Measurements from ENCODE around the gene THY1. TPM values are rescaled to one million over a fixed set of nuclear protein-coding genes. Genes with fewer than 3 reads are reported as not detected.
"Not testable (repeated sequence)": the region's sequence is repeated elsewhere in the genome, so short reads cannot be mapped to it uniquely, and the experiment has no call there.

Gene THY1
- polyA plus RNA-seq, 10 donors, result 101 to 234 (median 128) TPM

DNA sequence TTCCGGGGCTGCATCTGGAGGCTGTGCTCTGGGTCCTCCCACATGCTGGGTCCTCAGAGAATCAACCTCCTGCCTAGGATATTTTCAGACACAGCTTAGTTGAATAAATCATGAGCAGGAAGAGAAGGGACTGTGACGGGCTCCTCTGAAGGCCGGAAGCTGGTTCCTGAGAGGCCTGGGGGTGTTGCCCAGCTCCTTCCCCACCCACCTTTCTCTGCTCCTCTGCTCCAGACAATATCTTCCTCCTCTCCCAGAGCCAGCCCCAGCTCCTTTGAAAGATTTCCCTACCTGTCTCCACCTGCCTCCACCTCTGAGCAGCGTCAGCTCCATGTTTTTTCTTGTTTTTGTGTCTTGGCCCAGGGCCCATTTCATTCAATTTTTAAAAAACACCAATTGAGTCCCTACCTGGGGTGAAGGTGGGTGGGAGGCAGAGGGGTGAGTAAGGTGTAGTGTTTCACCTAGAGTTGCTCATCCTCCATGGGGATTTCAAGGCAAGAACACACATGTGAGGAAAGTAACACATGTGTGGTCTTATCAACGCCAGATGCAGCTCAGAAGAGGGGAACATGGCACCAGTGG is 24.8 kb upstream of the THY1 start:
- peak in 2 of 3 donors; percentile 55 to 84 for DNase-seq

DNA sequence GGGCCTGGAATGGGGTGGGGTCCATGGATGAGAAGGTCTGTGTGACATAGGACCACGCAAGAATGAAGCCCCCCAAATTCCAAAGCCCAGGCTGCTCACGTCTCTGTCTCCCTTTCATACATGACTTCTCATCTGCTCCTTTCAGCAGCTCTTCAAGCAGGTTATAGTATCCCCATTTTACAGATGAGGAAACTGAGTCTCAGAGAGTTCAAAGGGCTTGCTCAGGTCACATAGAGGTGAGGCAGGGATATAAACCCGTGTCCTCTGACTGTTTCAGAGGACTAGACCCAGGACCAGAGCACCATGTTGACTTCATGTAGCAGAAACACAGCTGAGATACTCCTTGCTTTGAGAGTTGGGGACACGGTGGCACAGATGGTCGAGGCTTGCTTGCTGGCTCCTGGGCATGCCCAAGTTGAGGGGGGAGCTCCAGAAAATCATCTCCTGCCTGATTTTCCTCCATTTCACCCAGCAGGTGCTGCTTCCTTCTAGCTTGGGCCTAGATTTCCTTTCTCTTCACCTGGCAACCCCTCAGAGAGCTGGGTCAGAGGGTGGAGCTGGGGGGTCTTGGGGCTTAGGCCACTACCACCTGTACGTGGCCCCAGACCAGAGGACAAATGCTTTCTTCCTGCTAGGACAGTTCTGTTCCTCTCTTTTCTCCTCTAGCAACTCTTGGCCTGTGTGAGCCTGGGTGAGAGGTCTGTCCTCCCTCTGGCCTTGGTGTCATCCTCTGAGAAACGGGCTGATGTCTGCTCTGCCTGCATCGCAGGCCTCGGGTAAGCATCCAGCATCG is 24.1 kb upstream of the THY1 start:
- DNase-seq, result peak in 1 of 3 donors; percentile 17

DNA sequence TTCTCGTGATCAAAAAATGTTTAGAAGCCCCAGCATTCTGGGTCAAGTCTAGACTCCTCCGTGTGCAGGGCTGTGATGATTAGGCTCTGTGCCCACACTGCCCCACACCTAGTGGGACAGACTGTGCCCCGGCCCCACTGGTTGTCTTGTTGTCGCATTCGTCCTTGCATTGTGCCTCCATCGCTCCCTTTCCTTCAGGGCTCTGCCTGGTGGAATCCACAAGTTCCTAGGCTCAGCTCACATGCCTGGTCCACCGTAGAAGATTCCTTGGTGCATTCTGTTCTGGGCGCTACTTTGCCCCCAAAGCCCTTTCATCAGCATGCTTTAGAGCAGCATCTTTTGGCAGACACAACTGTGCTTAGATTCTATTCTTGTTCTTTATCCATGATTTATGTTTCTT is 23.5 kb upstream of the THY1 start:
- peak in 1 of 3 donors; percentile 52 for DNase-seq

DNA sequence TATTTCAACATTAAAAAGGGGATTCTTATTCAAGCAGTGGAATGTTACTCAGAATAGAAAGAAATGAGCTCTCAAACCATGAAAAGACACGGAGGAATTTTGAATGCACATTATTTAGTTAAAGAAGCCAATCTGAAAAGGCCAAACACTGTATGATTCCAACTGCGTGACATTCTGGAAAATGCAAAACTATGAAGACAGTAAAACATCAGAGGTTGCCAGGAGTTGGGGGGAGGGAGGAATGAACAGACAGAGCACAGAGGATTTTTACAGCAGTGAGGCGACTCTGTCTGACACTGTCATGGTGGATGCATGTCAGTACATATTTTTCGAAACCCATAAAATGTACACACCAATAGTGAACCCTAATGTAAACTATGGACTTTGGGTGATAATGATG is 22.9 kb upstream of the THY1 start:
- peak; percentile 89 to 96 (median 92) for DNase-seq

DNA sequence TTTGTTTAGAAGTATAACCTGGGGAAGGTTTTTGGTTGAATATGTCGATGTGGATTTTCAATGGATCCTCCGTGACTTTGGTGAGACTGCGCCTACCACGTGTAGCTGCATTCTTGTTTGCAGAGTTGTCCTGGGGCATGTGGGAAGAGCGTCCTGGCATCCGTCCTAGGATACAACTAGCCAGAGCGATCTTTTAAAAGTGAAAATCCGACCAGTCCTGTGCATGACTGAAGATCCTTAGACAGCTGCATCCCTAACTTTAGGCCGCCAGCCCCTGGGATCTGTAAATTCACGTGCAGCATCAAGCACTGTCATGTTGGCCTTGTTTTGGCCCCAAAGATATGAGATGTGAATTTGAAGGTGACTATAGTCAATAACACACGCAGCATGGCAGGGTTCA is 22.4 kb upstream of the THY1 start:
- peak in 2 of 3 donors; percentile 57 to 86 for DNase-seq

DNA sequence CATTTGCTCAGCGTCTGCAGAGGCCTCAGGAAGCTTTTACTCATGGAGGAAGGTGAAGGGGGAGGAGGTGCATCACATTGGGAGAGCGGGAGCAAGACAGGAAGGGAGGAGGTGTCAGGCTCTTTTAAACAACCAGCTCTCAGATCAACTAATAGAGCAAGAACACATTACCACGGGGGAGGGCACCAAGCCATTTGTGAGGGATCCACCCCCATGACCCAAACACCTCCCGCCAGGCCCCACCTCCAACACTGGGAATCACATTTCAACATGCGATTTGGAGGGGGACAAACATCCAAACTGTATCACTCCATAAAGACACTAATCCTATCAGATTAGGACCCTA is 18.9 kb upstream of the THY1 start:
- no peak for DNase-seq

DNA sequence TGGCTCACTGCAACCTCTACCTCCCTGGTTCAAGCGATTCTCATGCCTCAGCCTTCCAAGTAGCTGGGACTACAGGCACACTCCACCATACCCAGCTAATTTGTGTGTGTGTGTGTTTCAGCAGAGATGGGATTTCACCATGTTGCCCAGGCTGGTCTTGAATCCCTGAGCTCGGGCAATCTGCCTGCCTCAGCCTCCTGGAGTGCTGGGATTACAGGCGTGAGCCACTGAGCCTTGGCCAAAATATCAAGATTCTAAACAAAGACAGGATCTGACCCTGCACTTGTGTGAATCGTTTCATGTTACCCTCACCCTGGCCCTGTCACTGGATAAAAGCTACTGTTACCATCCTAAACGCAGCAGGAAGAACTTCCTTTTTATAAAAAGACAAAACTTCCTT is 15.6 kb upstream of the THY1 start:
- DNase-seq, result no peak

DNA sequence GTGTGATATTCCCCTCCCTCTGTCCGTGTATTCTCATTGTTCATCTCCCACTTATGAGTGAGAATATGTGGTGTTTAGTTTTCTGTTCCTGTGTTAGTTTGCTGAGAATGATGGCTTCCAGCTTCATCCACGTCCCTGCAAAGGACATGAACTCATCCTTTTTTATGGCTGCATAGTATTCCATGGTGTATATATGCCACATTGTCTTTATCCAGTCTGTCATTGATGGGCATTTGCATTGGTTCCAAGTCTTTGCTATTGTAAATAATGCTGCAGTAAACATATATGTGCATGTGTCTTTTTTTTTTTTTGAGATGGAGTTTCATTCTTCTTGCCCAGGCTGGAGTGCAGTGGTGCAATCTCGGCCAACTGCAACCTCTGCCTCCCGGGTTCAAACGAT is 14.5 kb upstream of the THY1 start:
- not testable (repeated sequence) for DNase-seq

DNA sequence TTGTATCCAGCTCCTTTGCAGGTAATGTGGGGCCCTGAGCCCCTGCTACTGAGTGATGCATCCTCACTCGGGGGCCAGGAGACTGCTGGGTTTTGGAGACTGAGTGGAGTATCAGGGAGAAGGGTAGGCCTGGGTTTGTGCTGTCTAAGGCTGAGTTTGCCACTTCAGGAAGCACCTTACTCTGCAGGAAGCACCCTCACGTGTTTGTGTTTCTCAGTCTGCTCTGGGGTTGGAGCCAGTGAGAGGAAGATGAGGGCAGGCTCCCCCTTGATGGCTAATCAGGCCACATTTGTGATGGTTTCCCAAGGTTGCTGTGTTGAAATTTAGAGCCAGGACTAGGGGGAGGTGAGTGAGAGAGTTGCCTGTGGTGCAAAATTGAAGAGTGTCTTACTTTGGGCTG is 13.7 kb upstream of the THY1 start:
- DNase-seq, result no peak

DNA sequence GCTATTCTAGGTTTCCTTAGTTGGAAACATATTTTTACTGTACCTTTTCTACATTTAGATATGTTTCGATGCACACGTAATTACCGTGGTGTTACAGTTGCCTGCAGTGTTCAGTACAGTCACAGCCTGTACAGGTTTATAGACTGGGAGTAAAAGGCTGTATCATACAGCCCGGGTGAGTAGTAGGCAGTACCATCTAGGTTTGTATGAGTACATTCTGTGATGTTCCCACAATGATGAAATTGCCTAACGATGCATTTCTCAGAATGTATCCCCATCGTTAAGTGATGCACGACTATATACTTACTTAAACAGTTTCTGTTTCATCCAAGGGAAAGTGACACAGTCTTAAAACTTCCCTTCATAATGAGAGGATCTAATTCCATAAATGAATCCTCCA is 13.1 kb upstream of the THY1 start:
- DNase-seq, result no peak

DNA sequence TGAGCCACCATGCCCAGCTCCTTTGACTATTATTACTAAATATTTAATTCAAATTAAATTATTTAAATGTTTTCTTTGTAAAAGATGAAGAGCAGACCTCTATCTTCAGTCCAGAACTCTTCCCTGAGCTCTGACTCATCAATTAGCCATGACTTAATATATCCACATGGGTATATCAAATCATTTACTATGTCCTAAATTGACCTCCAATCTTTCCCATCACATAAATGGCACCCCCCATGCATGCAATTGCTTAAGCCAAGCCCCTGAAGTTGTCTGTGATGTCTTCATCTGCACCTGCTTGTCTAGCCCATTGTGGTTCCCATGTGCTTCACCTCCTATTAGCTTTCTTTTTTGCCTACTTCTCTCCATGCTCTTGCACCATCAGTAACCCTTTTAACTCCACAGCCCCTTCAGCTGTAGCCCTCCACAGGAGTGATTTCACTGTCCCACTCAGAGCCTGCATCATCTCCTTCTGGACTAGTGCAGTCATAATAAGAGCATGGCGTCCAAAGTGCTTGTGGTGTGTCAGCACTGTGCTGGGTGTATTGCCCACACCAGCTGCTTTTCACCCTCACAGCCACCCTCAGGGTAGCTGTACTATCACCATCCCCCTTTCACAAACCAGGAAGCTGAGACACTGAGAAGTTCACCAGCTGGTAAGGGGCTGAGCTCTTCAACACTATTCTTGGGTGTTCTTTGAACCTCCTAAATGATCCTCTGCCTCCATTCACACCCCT is 11.8 kb upstream of the THY1 start:
- DNase-seq, result no peak

DNA sequence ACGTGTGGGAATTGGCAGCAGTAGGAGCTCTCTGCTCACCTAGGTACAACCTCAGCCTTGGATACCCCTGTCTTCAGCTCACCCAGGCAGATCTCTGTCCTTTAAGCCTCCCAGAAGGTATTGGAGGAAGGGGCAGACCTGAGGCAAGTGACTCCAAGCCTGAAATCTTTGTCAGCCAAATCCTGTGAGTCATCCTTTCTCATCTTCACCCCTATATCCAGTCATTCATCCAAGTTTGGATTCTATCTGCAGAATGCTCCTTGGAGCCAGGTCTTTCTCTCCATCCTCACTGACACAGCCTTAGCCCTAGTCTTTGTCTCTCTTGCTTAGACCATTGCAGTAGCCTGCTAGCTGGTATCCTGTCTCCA is 10.4 kb upstream of the THY1 start:
- DNase-seq, result peak in 2 of 3 donors; percentile 74 to 80

DNA sequence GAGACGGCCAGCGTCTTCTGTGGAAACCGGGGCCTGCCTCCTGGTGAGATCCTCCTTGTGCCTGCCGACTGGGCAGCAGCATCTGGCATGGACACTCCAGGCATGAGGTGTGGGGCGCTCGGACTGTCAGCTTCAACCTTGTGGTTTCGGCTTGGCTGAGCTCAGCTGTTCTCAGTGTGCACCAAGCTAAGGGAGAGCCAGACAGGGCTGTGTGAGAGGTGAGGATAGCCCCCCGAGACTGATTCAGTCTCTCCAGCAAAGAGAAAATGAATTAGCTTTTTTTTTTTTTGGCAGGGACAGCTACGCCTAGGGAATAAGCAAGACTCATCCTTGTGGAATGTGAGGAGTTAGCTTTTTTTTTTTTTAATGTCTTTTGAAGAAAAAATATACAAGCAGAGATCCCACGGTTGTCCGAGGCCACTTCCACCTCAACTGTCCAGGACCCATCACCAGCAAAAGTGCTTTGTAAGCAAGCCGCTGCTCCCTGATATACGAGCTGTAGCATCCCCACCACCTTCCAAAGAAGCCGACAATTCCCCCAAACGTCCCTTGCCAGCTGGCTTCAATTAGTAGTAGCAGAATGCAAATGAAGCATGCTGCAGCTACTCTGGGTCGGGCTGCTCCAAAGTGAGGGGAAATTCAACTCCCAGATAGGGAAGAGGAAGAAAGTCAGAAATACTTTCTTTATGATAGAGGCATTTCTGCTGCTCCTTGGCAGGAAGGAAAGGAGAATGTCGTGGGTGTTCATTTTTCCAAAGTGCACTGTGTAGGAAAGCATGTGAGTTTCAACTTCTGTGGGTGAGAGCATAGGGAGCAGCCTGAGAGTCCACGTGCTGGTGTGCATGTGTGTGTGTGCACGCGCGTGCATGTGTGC is 9.7 kb upstream of the THY1 start:
- peak; percentile 78 to 91 (median 88) for DNase-seq

DNA sequence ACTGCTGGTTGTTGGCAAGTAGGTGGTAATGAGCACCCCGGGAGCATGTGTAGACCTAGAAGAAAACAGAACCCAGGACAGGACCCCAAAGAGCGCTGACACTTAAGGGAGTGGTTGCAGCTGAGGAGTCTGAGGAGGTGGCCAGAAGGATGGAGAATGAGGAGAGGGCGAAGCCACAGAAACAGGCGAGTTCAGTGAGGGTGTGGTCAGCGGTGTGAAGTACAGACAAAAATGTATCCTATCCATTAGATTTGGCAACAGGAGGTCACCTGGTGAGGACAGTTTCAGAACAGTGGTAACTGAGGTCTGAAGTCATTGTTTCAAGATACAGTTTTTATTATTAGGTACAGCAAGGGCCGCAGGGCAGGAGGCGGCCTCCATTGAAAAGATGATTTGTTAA is 8.6 kb upstream of the THY1 start:
- no peak for DNase-seq

DNA sequence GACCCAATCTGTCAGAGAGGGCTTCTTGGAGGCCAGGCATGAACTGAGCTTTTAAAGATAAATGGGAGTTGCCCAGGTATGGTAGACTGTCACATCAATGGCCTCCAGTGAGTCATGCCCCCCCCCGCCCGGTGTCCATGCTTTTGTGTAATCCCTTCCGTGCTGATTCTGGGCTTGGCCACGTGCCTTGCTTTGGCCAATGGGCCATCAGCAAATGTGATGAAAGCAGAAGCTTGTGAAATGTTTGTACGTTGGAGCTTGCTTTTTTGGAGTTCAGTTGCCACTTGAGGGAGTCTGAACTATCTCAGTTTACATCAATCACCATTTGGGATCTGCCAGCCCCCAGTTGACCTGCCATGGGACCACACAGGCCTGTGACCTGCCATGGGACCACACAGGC is 4.3 kb upstream of the THY1 start:
- no peak for DNase-seq

DNA sequence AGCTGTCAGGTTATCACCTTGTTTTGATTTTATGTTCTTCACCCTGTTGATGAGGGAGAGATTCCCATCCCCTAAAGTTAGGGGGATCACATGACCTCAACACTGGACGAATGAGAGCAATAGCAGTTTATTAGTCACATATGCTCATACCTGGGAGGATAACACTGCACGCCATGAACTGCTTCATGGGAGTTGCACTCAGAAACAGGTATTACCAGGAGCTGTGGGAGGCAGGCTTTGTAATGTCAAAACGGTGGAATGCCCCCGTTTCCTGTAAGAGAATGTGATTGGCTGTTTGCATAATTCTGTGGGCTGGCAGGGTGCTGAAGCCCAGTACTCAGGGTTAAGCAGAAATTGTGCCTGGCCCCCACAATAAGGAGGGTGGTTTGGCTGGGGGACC is 3.2 kb upstream of the THY1 start:
- no peak for DNase-seq

DNA sequence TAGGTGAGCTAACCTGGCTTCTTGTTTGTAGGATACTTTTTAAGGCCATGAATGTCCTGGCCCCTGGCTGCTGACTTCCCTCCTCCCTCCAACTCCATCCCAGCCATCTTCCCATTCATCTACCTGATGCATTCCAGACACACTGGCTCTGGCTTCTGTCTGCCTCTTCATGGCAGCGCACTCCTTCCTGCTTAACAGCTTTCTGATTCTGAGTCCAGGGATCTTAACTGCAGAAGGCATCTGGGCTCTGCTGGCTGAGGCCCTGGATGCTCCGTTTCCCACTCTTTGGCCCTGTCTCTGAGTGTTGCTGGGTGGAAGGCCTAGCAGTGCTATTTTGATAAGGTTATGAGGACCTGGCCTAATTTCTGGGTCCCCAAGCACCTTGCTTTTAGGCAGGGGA is 1.8 kb upstream of the THY1 start:
- DNase-seq, result no peak

DNA sequence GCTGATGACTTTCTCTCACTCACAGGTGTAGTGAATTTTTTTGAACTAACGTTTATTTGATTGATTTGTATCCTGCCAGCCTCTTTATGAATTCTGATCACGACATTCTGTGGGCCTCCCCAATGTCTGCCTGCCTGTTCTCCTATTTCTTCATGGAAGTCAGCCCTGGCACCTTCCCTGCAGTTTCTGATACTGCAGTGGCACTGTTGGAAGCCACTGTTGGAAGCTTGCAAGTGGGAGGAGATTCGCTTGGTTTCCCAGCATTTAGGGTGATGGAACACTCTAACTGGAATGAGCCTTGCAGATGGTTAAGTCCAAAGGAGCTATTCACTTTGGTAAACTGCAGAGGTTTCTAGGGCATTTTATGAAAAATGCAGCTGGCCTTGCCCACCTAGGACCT is 1.3 kb upstream of the THY1 start:
- no peak for DNase-seq

DNA sequence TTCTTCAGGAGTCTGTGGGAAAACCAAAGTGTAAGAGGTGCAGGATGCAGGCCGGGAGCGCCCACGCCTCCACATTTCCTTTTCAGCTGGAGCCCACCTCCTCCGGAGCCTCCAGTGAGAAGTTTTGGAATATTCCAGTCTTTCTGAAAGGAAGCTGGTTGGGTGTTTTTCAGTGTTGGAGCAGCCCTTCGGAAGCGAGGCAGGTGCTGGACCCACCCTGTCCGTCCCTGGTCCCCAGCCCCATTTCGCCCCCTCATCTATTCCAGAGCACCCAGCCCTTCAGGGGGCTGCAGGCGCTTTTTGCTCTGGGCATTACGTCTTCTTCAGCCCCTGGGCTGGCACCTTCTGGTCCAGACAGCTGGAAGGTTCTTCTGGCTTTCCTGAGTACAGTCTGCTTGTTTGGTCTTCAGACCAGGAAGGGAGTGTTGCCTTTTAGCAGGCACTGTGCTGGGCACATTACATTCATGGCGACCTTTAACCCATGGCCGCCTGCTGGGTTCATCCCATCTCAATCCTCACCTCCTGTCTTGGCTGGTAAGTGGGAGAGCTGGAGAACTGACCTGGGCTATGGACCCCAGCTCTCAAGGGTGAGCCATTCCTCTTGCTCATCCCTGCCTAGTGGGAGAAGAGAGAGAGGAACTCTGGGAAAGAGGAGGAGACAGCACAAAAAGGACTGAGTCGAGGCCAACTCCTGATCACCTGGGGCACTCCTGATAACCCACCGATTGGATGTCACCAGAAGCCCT is 710 bp upstream of the THY1 start:
- DNase-seq, result no peak

DNA sequence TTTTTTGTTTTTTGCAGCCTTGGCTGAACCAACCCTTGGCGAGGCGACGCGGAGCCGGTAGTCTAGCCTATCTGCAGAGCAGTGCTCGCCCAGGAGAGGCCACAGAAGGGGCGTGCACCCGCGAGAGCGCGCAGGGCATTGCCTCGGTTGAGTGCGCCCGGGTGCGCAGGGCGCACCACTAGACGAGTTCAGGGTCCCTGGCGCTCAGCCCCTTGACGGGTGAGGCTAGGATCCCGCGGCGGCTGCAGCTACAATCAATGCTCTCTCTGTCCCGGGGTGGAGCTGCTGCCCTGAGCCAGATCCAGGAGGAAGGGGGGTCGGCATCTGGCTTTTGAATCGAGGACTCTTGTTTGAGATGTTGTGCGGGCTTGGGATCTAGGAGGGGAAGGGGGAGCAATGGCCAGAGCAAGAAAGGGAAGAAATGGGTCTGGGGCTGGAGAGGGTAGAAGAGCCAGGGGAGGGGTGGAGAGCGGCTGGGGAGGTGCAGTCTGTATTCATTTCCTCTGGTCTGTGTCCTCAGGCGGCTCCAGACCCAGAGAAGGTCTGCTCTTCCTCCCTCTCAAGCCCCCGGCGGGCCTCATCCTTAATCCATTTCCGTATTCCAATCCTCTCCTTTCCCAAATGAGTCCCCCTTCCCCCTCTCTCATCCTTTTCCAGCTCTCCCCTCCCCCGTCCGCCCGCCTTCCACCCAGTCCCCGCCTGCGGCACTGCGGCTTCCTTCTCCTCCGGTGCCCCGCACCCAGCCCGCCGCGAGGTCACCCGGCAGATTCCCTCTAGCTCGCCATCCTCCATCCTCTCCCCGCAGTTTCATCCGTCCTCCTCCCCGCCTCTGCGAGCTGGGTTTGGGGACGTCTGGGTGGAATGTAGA is 797 bp downstream of the THY1 start:
- peak in 2 of 3 donors; percentile 53 to 86 for DNase-seq
